ENCODE data around the gene SAMHD1. TPM values are rescaled to one million over a fixed set of nuclear protein-coding genes. Genes with fewer than 3 reads are reported as not detected.
"Not testable (repeated sequence)": the region's sequence is repeated elsewhere in the genome, so short reads cannot be mapped to it uniquely, and the experiment has no call there.

Gene SAMHD1
- total RNA-seq, result 293 TPM
- long read RNA-seq, full-length matches to known transcripts, result 26 of 130 reads
- long read RNA-seq, partial matches to known transcripts, result 20 of 130 reads
- long read RNA-seq, other reads (novel, unspliced or antisense), result 84 of 130 reads

GRCh38 chr20:36951198-36951978, at the start of gene SAMHD1:
Gene SAMHD1, minus strand, starts transcription at chr20:36951708. Its CDS starts 65 bp downstream, at chr20:36951643.
- Histone ChIP-seq H3K4me3 (peak within 1 kb of the TSS; percentile 96), H3K4me1 (peaks cover 64% of the 10 kb centered on the region), H3K27me3 (ENCODE audit: low read depth) (no peaks in the 10 kb centered on the region), H3K27ac (peak within 1 kb of the TSS; percentile 96), H3K36me3 (peaks cover 1% of the 10 kb centered on the region), H3K9me3 (no peaks in the 10 kb centered on the region)
- intact Hi-C loops (cut with DNase I), result no loop called here
- ATAC-seq (peak; percentile 97 to 98), DNase-seq (peak; percentile 98)
- no peak for TF ChIP-seq CTCF (IDR thresholded peaks at IDR 0.05)

GRCh38 chr20:37000171-37000570, 48.7 kb upstream of the SAMHD1 start:
- DNase-seq; H3K27ac ChIP-seq; H3K4me3 ChIP-seq; intact Hi-C loops (cut with DNase I); H3K9me3 ChIP-seq; H3K27me3 ChIP-seq (ENCODE audit: low read depth); H3K4me1 ChIP-seq; ATAC-seq: not testable (repeated sequence)
- peaks cover 11% of the 10 kb centered on the region for H3K36me3 ChIP-seq

- Histone ChIP-seq H3K27me3 (ENCODE audit: low read depth) (no peaks in the 10 kb centered on the region), H3K4me1 (no peaks in the 10 kb centered on the region), H3K4me3 (no peak overlapping the region), H3K27ac (no peak overlapping the region), H3K9me3 (no peaks in the 10 kb centered on the region), H3K36me3 (peaks cover 11% of the 10 kb centered on the region)
- intact Hi-C loops (cut with DNase I), result no loop called here
- no peak for ATAC-seq
- no peak for DNase-seq
- no peak for TF ChIP-seq CTCF (IDR thresholded peaks at IDR 0.05)
Measured at GRCh38 chr20:36998652-36999051, 47.1 kb upstream of the SAMHD1 start.

- Histone ChIP-seq H3K4me1 (no peaks in the 10 kb centered on the region), H3K27me3 (ENCODE audit: low read depth) (no peaks in the 10 kb centered on the region), H3K4me3 (no peak overlapping the region), H3K36me3 (no peaks in the 10 kb centered on the region), H3K9me3 (peaks cover 8% of the 10 kb centered on the region), H3K27ac (no peak overlapping the region)
- intact Hi-C loops (cut with DNase I), result no loop called here
- DNase-seq (no peak), ATAC-seq (no peak)
- no peak for TF ChIP-seq CTCF (IDR thresholded peaks at IDR 0.05)
Measured at GRCh38 chr20:36997121-36997520, 45.6 kb upstream of the SAMHD1 start.

- H3K27me3 ChIP-seq (ENCODE audit: low read depth); intact Hi-C loops (cut with DNase I); H3K9me3 ChIP-seq; H3K27ac ChIP-seq; H3K4me3 ChIP-seq; DNase-seq; H3K4me1 ChIP-seq; H3K36me3 ChIP-seq; ATAC-seq: not testable (repeated sequence)
Measured at GRCh38 chr20:36994221-36994620, 42.7 kb upstream of the SAMHD1 start.

- ATAC-seq (no peak), DNase-seq (no peak)
- Histone ChIP-seq H3K36me3 (no peaks in the 10 kb centered on the region), H3K4me1 (peaks cover 6% of the 10 kb centered on the region), H3K4me3 (no peak overlapping the region), H3K27me3 (ENCODE audit: low read depth) (no peaks in the 10 kb centered on the region), H3K27ac (no peak overlapping the region), H3K9me3 (peaks cover 8% of the 10 kb centered on the region)
- TF ChIP-seq CTCF (IDR thresholded peaks at IDR 0.05), result no peak
- intact Hi-C loops (cut with DNase I), result no loop called here
Measured at GRCh38 chr20:36992802-36993334, 41.4 kb upstream of the SAMHD1 start.
